Measurements from ENCODE around the gene DRAM2.

DRAM2 gene

DNA sequence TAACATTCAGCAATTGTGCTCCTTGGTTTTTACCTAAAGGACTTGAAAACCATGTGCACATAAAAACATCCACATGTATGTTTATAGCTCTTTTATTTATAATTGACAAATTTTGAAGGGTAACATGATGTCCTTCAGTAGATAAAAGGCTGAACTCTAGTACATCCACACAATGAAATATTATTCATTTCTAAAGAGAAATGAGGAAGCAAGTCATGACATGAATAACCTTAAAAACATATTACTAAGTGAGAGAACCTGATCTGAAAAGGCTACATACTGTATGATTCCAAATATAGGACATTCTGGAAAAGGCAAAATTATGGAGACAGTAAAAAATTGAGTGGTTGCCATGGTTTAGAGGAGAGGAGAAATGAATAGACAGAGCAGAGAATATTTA lies 50.3 kb downstream of the DRAM2 start:
- no peak overlapping the region for H3K4me3 ChIP-seq (ENCODE audit: low read length in 2 of 2)
- no peak overlapping the region for H2AK5ac ChIP-seq (ENCODE audit: low read depth, low read length)
- H2BK15ac ChIP-seq (ENCODE audit: low read length), result no peak overlapping the region
- H2AFZ ChIP-seq (ENCODE audit: low read length), result no peak overlapping the region
- H3K27ac ChIP-seq (replicated peaks; ENCODE audit: low read length), result no peak overlapping the region
- H3K9ac ChIP-seq (ENCODE audit: low read depth, low read length, poor library complexity), result no peak overlapping the region
- H2BK120ac ChIP-seq (ENCODE audit: low read depth, low read length), result no peak overlapping the region
- H3K36me3 ChIP-seq (replicated peaks in 1 of 2; ENCODE audit: control insufficient read depth in 2 of 2, insufficient read depth in 2 of 2, low read length in 2 of 2), result no peaks in the 10 kb centered on the region
- peaks cover 0 to 2% of the 10 kb centered on the region in 2 donors for H3K9me3 ChIP-seq (replicated peaks in 1 of 2; ENCODE audit: control insufficient read depth in 2 of 2, insufficient read depth in 1 of 2, low read depth in 1 of 2, low read length in 2 of 2)
- no peak overlapping the region for H3K4ac ChIP-seq (ENCODE audit: low read length)
- no peak overlapping the region for H3K18ac ChIP-seq (ENCODE audit: low read length)
- no peak overlapping the region for H3K4me2 ChIP-seq (ENCODE audit: insufficient read depth, low read length, poor library complexity, severe bottlenecking)
- H2BK12ac ChIP-seq (ENCODE audit: low read length), result no peak overlapping the region
- no peak overlapping the region for H4K8ac ChIP-seq (ENCODE audit: low read depth, low read length)
- H2BK5ac ChIP-seq (ENCODE audit: low read length), result no peak overlapping the region
- H3K27me3 ChIP-seq (ENCODE audit: control insufficient read depth in 3 of 3, insufficient read depth in 3 of 3, low read depth in 1 of 3, low read length in 3 of 3), result no peaks in the 10 kb centered on the region
- no peak overlapping the region for H4K91ac ChIP-seq (ENCODE audit: low read depth, low read length, poor library complexity)
- H3K79me1 ChIP-seq (ENCODE audit: low read depth, low read length), result no peaks in the 10 kb centered on the region
- no peak for DNase-seq (ENCODE audit: low spot score)
- H3K14ac ChIP-seq (ENCODE audit: low read length), result no peak overlapping the region
- H3K23ac ChIP-seq (ENCODE audit: low read depth, low read length, poor library complexity), result no peak overlapping the region
- no peaks in the 10 kb centered on the region for H3K4me1 ChIP-seq (ENCODE audit: control insufficient read depth in 2 of 2, insufficient read depth in 1 of 2, low read depth in 1 of 2, low read length in 2 of 2)

DNA sequence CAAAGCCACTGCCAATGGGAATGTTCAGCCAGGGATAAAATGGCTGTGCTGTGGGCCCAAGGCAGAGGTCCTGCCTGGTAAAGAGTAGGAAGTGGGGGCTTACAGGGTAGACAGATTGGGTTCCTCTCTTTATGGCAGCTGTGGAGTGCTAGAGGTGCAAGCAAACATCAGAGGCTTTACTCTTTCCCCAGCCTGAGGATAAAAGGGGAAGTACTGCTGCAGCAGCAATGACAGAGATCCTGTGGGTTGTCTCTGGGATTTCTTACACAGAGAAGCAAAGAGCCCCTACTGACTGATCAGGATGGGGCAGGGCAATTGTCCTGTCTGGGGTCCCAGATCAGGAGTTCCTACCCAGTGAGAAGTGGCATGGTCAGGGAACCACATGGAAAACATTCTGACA lies 54.2 kb downstream of the DRAM2 start:
- no peak overlapping the region for H2AK5ac ChIP-seq (ENCODE audit: low read depth, low read length)
- no peaks in the 10 kb centered on the region for H3K27me3 ChIP-seq (ENCODE audit: control insufficient read depth in 3 of 3, insufficient read depth in 3 of 3, low read depth in 1 of 3, low read length in 3 of 3)
- H3K9ac ChIP-seq (ENCODE audit: low read depth, low read length, poor library complexity), result no peak overlapping the region
- no peak overlapping the region for H3K4ac ChIP-seq (ENCODE audit: low read length)
- H2AFZ ChIP-seq (ENCODE audit: low read length), result no peak overlapping the region
- H4K91ac ChIP-seq (ENCODE audit: low read depth, low read length, poor library complexity), result no peak overlapping the region
- no peaks in the 10 kb centered on the region for H3K4me1 ChIP-seq (ENCODE audit: control insufficient read depth in 2 of 2, insufficient read depth in 1 of 2, low read depth in 1 of 2, low read length in 2 of 2)
- H3K4me3 ChIP-seq (ENCODE audit: low read length in 2 of 2), result no peak overlapping the region
- no peak overlapping the region for H2BK15ac ChIP-seq (ENCODE audit: low read length)
- H3K9me3 ChIP-seq (replicated peaks in 1 of 2; ENCODE audit: control insufficient read depth in 2 of 2, insufficient read depth in 1 of 2, low read depth in 1 of 2, low read length in 2 of 2), result peaks cover 0 to 4% of the 10 kb centered on the region in 2 donors
- no peak overlapping the region for H2BK5ac ChIP-seq (ENCODE audit: low read length)
- H3K14ac ChIP-seq (ENCODE audit: low read length), result no peak overlapping the region
- no peak overlapping the region for H2BK120ac ChIP-seq (ENCODE audit: low read depth, low read length)
- H3K79me1 ChIP-seq (ENCODE audit: low read depth, low read length), result no peaks in the 10 kb centered on the region
- H2BK12ac ChIP-seq (ENCODE audit: low read length), result no peak overlapping the region
- no peak overlapping the region for H3K23ac ChIP-seq (ENCODE audit: low read depth, low read length, poor library complexity)
- no peak for DNase-seq (ENCODE audit: low spot score)
- H3K18ac ChIP-seq (ENCODE audit: low read length), result no peak overlapping the region
- no peaks in the 10 kb centered on the region for H3K36me3 ChIP-seq (replicated peaks in 1 of 2; ENCODE audit: control insufficient read depth in 2 of 2, insufficient read depth in 2 of 2, low read length in 2 of 2)
- no peak overlapping the region for H4K8ac ChIP-seq (ENCODE audit: low read depth, low read length)
- H3K27ac ChIP-seq (replicated peaks; ENCODE audit: low read length), result no peak overlapping the region
- H3K4me2 ChIP-seq (ENCODE audit: insufficient read depth, low read length, poor library complexity, severe bottlenecking), result no peak overlapping the region

DNA sequence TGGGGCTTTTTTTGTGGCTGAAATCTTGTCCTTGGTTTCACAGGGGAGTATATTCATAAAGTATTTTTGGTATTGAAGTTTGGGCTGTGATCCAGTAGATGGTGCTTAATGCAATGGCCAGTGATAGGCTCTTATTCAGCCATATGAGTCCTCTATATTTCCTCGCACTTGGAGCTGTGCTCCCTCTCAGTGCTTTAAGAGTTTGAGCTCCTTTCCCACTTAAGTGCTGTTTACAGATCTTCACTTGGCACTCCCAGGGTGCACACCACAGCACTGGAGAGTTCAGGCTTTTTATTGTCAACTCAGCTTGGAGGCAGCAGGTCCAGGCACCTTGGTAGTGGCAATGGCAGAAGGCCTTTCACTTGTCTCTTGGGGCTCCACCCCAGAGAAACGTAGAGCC lies 54.9 kb downstream of the DRAM2 start:
- Histone ChIP-seq H2BK15ac (ENCODE audit: low read length) (no peak overlapping the region), H3K23ac (ENCODE audit: low read depth, low read length, poor library complexity) (no peak overlapping the region), H3K4me1 (ENCODE audit: control insufficient read depth in 2 of 2, insufficient read depth in 1 of 2, low read depth in 1 of 2, low read length in 2 of 2) (no peaks in the 10 kb centered on the region), H2BK5ac (ENCODE audit: low read length) (no peak overlapping the region), H3K79me1 (ENCODE audit: low read depth, low read length) (no peaks in the 10 kb centered on the region), H3K4ac (ENCODE audit: low read length) (no peak overlapping the region), H3K4me3 (ENCODE audit: low read length in 2 of 2) (no peak overlapping the region), H2AK5ac (ENCODE audit: low read depth, low read length) (no peak overlapping the region), H3K9ac (ENCODE audit: low read depth, low read length, poor library complexity) (no peak overlapping the region), H4K8ac (ENCODE audit: low read depth, low read length) (no peak overlapping the region), H3K27me3 (ENCODE audit: control insufficient read depth in 3 of 3, insufficient read depth in 3 of 3, low read depth in 1 of 3, low read length in 3 of 3) (no peaks in the 10 kb centered on the region), H3K9me3 (replicated peaks in 1 of 2; ENCODE audit: control insufficient read depth in 2 of 2, insufficient read depth in 1 of 2, low read depth in 1 of 2, low read length in 2 of 2) (peaks cover 0 to 2% of the 10 kb centered on the region in 2 donors), H3K18ac (ENCODE audit: low read length) (no peak overlapping the region), H3K27ac (replicated peaks; ENCODE audit: low read length) (no peak overlapping the region), H4K91ac (ENCODE audit: low read depth, low read length, poor library complexity) (no peak overlapping the region), H2AFZ (ENCODE audit: low read length) (no peak overlapping the region), H3K14ac (ENCODE audit: low read length) (no peak overlapping the region), H2BK120ac (ENCODE audit: low read depth, low read length) (no peak overlapping the region), H3K36me3 (replicated peaks in 1 of 2; ENCODE audit: control insufficient read depth in 2 of 2, insufficient read depth in 2 of 2, low read length in 2 of 2) (no peaks in the 10 kb centered on the region), H2BK12ac (ENCODE audit: low read length) (no peak overlapping the region), H3K4me2 (ENCODE audit: insufficient read depth, low read length, poor library complexity, severe bottlenecking) (no peak overlapping the region)
- no CpG with 5 or more reads among the region's 2 CpGs for WGBS, 2 donors (ENCODE audit: extremely low coverage in 2 of 2, insufficient read length in 2 of 2, insufficient replicate concordance in 1 of 2)
- no peak for DNase-seq (ENCODE audit: low spot score)

DNA sequence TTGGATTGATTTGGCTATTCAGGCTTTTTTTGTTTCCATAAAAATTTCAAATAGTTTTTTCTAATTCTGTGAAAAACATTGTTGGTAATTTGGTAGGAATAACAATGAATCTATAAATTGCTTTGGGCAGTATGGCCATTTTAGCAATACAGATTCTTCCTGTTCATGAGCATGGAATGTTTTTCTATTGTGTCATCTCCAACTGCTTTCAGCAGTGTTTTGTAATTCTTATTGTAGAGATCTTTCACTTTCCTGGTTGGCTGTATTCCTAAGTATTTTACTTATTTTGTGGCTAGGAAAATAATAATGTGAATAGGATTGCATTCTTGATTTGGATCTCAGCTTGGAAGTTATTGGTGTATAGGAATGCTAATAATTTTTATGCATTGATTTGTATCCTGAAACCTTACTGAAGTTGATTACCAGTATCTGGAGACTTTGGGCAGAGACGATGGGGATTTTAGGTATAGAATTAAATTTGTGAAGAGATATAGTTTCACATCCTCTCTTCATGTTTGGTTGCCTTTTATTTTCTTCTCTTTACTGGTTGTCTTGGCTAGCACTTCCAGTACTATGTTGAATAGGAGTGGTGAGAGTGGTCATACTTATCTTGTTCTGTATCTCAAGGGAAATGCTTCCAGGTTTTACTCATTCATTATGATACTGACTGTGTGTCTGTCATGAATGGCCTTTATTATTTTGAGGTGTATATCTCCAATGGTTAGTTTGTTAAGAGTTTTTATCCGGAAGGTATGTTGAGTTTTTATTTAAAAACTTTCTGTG lies 57.3 kb downstream of the DRAM2 start:
- Histone ChIP-seq H3K36me3 (replicated peaks in 1 of 2; ENCODE audit: control insufficient read depth in 2 of 2, insufficient read depth in 2 of 2, low read length in 2 of 2) (no peaks in the 10 kb centered on the region), H2BK15ac (ENCODE audit: low read length) (no peak overlapping the region), H3K9ac (ENCODE audit: low read depth, low read length, poor library complexity) (no peak overlapping the region), H3K14ac (ENCODE audit: low read length) (no peak overlapping the region), H3K18ac (ENCODE audit: low read length) (no peak overlapping the region), H3K4me2 (ENCODE audit: insufficient read depth, low read length, poor library complexity, severe bottlenecking) (no peak overlapping the region), H2AFZ (ENCODE audit: low read length) (no peak overlapping the region), H3K79me1 (ENCODE audit: low read depth, low read length) (no peaks in the 10 kb centered on the region), H3K9me3 (replicated peaks in 1 of 2; ENCODE audit: control insufficient read depth in 2 of 2, insufficient read depth in 1 of 2, low read depth in 1 of 2, low read length in 2 of 2) (peaks cover 0 to 2% of the 10 kb centered on the region in 2 donors), H3K4me3 (ENCODE audit: low read length in 2 of 2) (no peak overlapping the region), H3K27me3 (ENCODE audit: control insufficient read depth in 3 of 3, insufficient read depth in 3 of 3, low read depth in 1 of 3, low read length in 3 of 3) (no peaks in the 10 kb centered on the region), H4K91ac (ENCODE audit: low read depth, low read length, poor library complexity) (no peak overlapping the region), H3K4ac (ENCODE audit: low read length) (no peak overlapping the region), H2BK12ac (ENCODE audit: low read length) (no peak overlapping the region), H4K8ac (ENCODE audit: low read depth, low read length) (no peak overlapping the region), H3K23ac (ENCODE audit: low read depth, low read length, poor library complexity) (no peak overlapping the region), H3K27ac (replicated peaks; ENCODE audit: low read length) (no peak overlapping the region), H3K4me1 (ENCODE audit: control insufficient read depth in 2 of 2, insufficient read depth in 1 of 2, low read depth in 1 of 2, low read length in 2 of 2) (no peaks in the 10 kb centered on the region), H2BK120ac (ENCODE audit: low read depth, low read length) (no peak overlapping the region), H2BK5ac (ENCODE audit: low read length) (no peak overlapping the region), H2AK5ac (ENCODE audit: low read depth, low read length) (no peak overlapping the region)
- no CpG with 5 or more reads among the region's 2 CpGs for WGBS, 2 donors (ENCODE audit: extremely low coverage in 2 of 2, insufficient read length in 2 of 2, insufficient replicate concordance in 1 of 2)
- DNase-seq (ENCODE audit: low spot score), result no peak

All from neuronal stem cell (in vitro differentiated cells).